ENCODE measurements around the gene GRXCR2.
A peak's percentile ranks its signal among the peaks of the same experiment; 100 is the strongest.
"Not testable (repeated sequence)": the region's sequence is repeated elsewhere in the genome, so short reads cannot be mapped to it uniquely, and the experiment has no call there.

GRXCR2 gene

DNA sequence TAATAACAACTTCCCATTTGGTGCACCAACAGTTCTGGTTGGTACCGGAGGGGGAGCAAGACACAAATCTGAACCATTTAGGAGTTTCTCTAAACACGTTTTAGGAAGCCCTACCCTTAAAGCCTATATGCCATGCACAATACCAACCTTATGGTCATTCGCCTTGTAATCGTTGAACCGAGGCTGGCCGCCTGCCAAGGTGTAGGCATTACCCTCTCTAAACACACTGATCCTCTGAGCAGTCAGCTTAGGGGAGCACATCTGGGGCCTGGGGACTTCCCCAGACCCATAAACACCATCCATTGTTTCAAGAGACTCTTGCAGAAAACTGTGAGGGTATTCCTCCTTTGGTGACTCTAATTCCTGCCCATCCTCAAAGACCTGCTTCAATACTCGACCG, 328 bp downstream of the GRXCR2 start:
- POLR2A ChIA-PET, result no interaction called here
- no peak for DNase-seq (ENCODE audit: extremely low spot score)
- TF ChIP-seq FOXA1 (IDR thresholded peaks at IDR 0.05), result no peak
- no peak for TF ChIP-seq ZNF384 (IDR thresholded peaks at IDR 0.05)
- no peak for TF ChIP-seq ELF4 (IDR thresholded peaks at IDR 0.05)
- no peak for TF ChIP-seq CTBP1 (IDR thresholded peaks at IDR 0.05; ENCODE audit: borderline replicate concordance)
- TF ChIP-seq TARDBP (IDR thresholded peaks at IDR 0.05), result no peak
- no peak for TF ChIP-seq FOXK2 (IDR thresholded peaks at IDR 0.05)
- no peak for TF ChIP-seq SUZ12 (IDR thresholded peaks at IDR 0.05)
- no peak for TF ChIP-seq FOXM1 (IDR thresholded peaks at IDR 0.05; ENCODE audit: borderline replicate concordance)
- TF ChIP-seq LEF1 (IDR thresholded peaks at IDR 0.05; ENCODE audit: borderline replicate concordance), result no peak
- TF ChIP-seq BHLHE40 (IDR thresholded peaks at IDR 0.05; ENCODE audit: borderline replicate concordance), result no peak
- TF ChIP-seq, protein P1, sequence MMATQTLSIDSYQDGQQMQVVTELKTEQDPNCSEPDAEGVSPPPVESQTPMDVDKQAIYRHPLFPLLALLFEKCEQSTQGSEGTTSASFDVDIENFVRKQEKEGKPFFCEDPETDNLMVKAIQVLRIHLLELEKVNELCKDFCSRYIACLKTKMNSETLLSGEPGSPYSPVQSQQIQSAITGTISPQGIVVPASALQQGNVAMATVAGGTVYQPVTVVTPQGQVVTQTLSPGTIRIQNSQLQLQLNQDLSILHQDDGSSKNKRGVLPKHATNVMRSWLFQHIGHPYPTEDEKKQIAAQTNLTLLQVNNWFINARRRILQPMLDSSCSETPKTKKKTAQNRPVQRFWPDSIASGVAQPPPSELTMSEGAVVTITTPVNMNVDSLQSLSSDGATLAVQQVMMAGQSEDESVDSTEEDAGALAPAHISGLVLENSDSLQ (IDR thresholded peaks at IDR 0.05), result no peak
- TF ChIP-seq ARNT (IDR thresholded peaks at IDR 0.05), result no peak
- no peak for TF ChIP-seq HDGF (IDR thresholded peaks at IDR 0.05; ENCODE audit: borderline replicate concordance)
- no peak for TF ChIP-seq L3MBTL2 (conservative IDR thresholded peaks at IDR 0.05)
- CTCF ChIA-PET, result interaction anchor here (0.8 to 1.7 kb wide), 2 partner anchors 10 to 12 kb away, joined by 3 to 5 read pairs; no protein-coding TSS in a partner anchor

DNA sequence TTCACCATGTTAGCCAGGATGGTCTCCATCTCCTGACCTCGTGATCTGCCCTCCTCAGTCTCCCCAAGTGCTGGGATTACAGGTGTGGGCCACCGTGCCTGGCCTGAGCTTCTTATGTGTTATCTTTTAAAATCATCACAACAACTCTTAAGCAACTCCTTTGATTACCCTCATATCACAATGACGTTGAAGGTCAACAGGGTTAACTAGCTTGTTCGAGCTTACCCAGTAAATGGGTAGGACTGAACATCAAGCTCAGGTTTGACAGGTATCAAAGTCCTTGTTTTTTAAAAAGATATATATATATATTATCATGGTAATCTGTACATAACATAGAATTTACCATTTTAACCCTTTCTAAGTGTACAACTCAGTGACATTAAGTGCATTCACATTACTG, 3.1 kb downstream of the GRXCR2 start:
- ChIA-PET POLR2A (no interaction called here), CTCF (interaction anchor here (1.2 kb wide), 1 partner anchor 18 kb away, joined by 3 read pairs; no protein-coding TSS in a partner anchor)
- TF ChIP-seq ELF4 (IDR thresholded peaks at IDR 0.05), result no peak
- no peak for TF ChIP-seq FOXM1 (IDR thresholded peaks at IDR 0.05; ENCODE audit: borderline replicate concordance)
- no peak for TF ChIP-seq L3MBTL2 (conservative IDR thresholded peaks at IDR 0.05)
- DNase-seq (ENCODE audit: extremely low spot score), result no peak

DNA sequence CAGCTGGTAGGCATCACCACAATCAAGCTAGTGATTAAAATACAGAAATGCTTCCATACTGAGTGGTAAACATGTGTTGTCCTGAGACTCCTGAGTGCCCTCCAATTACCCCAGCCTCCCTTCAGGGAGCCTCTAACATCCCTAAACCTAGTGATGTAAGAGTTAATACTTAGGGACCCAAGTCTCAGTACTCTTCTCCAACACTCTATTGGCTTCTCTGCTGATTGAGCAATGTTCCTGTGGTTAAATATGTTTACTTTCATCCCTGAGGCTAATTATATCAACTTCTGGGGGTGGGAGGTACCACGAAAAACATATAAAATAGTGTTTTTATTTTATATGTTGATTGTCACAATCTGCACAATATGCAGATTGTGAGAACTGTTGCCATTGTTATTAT, 5.0 kb downstream of the GRXCR2 start:
- TF ChIP-seq FOXA1 (IDR thresholded peaks at IDR 0.05), result no peak
- no peak for TF ChIP-seq LEF1 (IDR thresholded peaks at IDR 0.05; ENCODE audit: borderline replicate concordance)
- TF ChIP-seq CTBP1 (IDR thresholded peaks at IDR 0.05; ENCODE audit: borderline replicate concordance), result no peak
- TF ChIP-seq HDGF (IDR thresholded peaks at IDR 0.05; ENCODE audit: borderline replicate concordance), result no peak
- TF ChIP-seq TARDBP (IDR thresholded peaks at IDR 0.05), result no peak
- no peak for TF ChIP-seq ZNF384 (IDR thresholded peaks at IDR 0.05)
- no peak for TF ChIP-seq ELF4 (IDR thresholded peaks at IDR 0.05)
- no peak for TF ChIP-seq ARNT (IDR thresholded peaks at IDR 0.05)
- TF ChIP-seq SUZ12 (IDR thresholded peaks at IDR 0.05), result no peak
- TF ChIP-seq FOXK2 (IDR thresholded peaks at IDR 0.05), result no peak
- TF ChIP-seq, protein P1 (IDR thresholded peaks at IDR 0.05), result no peak
- no peak for TF ChIP-seq NFRKB (IDR thresholded peaks at IDR 0.05)
- no peak for TF ChIP-seq BHLHE40 (IDR thresholded peaks at IDR 0.05; ENCODE audit: borderline replicate concordance)
- no peak for TF ChIP-seq L3MBTL2 (conservative IDR thresholded peaks at IDR 0.05)
- TF ChIP-seq SP1 (IDR thresholded peaks at IDR 0.05), result no peak
- no peak for TF ChIP-seq FOXM1 (IDR thresholded peaks at IDR 0.05; ENCODE audit: borderline replicate concordance)
- POLR2A ChIA-PET, result no interaction called here
- CTCF ChIA-PET, result interaction anchor here (1.1 to 1.3 kb wide), 2 partner anchors 17 to 20 kb away, joined by 3 to 6 read pairs; no protein-coding TSS in a partner anchor
- no peak for DNase-seq (ENCODE audit: extremely low spot score)

DNA sequence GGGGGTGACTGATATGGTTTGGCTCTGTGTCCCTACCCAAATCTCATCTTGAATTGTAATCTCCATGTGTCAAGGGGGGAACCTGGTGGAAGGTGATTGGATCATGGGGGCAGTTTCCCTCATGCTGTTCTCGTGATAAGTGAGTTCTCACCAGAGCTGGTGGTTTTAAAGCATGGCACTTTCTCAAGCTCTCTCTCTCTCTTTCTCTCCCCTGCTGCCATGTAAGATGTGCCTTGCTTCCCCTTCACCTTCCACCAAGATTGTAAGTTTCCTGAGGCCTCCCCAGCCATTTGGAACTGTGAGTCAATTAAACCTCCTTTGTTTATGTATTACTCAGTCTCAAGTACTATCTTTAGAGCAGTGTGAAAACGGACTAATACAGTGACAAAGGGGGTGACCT, 8.4 kb downstream of the GRXCR2 start:
- DNase-seq (ENCODE audit: extremely low spot score); POLR2A ChIA-PET: not testable (repeated sequence)

DNA sequence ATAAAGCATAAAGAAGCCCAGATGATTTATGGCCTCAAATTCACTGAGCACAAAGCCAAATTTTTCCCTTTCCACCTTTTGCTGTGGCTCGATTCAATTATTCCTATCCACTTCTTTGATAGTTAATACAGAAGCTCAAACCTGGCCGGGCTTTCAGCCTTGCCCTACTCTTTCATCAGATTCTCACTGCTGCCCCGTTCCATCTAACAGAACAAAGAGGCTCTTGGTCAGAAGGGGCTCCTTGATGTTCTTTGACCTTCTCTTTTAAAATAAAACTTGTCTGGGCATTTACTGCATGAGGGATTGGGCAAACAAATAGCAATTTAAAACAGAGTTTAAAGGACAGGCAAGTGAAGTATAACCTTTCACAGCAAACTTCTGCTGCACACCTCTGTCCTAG, 9.8 kb downstream of the GRXCR2 start:
- no peak for DNase-seq (ENCODE audit: extremely low spot score)
- POLR2A ChIA-PET, result no interaction called here
- TF ChIP-seq, protein P1 (IDR thresholded peaks at IDR 0.05), result no peak
- TF ChIP-seq FOXM1 (IDR thresholded peaks at IDR 0.05; ENCODE audit: borderline replicate concordance) (no peak), SP1 (IDR thresholded peaks at IDR 0.05) (no peak), LEF1 (IDR thresholded peaks at IDR 0.05; ENCODE audit: borderline replicate concordance) (no peak), FOXA1 (IDR thresholded peaks at IDR 0.05) (no peak), HDGF (IDR thresholded peaks at IDR 0.05; ENCODE audit: borderline replicate concordance) (no peak), ELF4 (IDR thresholded peaks at IDR 0.05) (no peak), CTBP1 (IDR thresholded peaks at IDR 0.05; ENCODE audit: borderline replicate concordance) (no peak), L3MBTL2 (conservative IDR thresholded peaks at IDR 0.05) (no peak), ZNF384 (IDR thresholded peaks at IDR 0.05) (no peak), TARDBP (IDR thresholded peaks at IDR 0.05) (no peak)
- CTCF ChIA-PET, result interaction anchor here (1.0 kb wide), 1 partner anchor 9 kb away, joined by 3 read pairs; no protein-coding TSS in a partner anchor

More for the DNA sequence above, 8.4 kb downstream of the GRXCR2 start:
- CTCF ChIA-PET, result not testable (repeated sequence)

- ChIA-PET CTCF (interaction anchor here (1.2 to 1.5 kb wide), 3 partner anchors 11 to 13 kb away, joined by 3 to 5 read pairs (median 4); partner anchors contain the start of gene GRXCR2), POLR2A (no interaction called here)
- DNase-seq (ENCODE audit: extremely low spot score), result peak; percentile 20
- TF ChIP-seq ARNT (IDR thresholded peaks at IDR 0.05), result no peak
- no peak for TF ChIP-seq NFRKB (IDR thresholded peaks at IDR 0.05)
These were observed 12.9 kb downstream of the GRXCR2 start for GRCh38 chr5:145859897-145860296.

GRCh38 chr5:145859453-145859852, 13.4 kb downstream of the GRXCR2 start:
- POLR2A ChIA-PET, result no interaction called here
- no peak for DNase-seq (ENCODE audit: extremely low spot score)
- CTCF ChIA-PET, result interaction anchor here (1.5 kb wide), 1 partner anchor 13 kb away, joined by 4 read pairs; no protein-coding TSS in a partner anchor
- TF ChIP-seq TARDBP (IDR thresholded peaks at IDR 0.05), result no peak
- no peak for TF ChIP-seq NFRKB (IDR thresholded peaks at IDR 0.05)
- no peak for TF ChIP-seq SP1 (IDR thresholded peaks at IDR 0.05)
- no peak for TF ChIP-seq BHLHE40 (IDR thresholded peaks at IDR 0.05; ENCODE audit: borderline replicate concordance)
- TF ChIP-seq FOXM1 (IDR thresholded peaks at IDR 0.05; ENCODE audit: borderline replicate concordance), result no peak
- no peak for TF ChIP-seq FOXA1 (IDR thresholded peaks at IDR 0.05)
- TF ChIP-seq CTBP1 (IDR thresholded peaks at IDR 0.05; ENCODE audit: borderline replicate concordance), result no peak
- TF ChIP-seq SUZ12 (IDR thresholded peaks at IDR 0.05), result no peak
- TF ChIP-seq, protein P1 (IDR thresholded peaks at IDR 0.05), result no peak
- TF ChIP-seq FOXK2 (IDR thresholded peaks at IDR 0.05), result no peak
- no peak for TF ChIP-seq HDGF (IDR thresholded peaks at IDR 0.05; ENCODE audit: borderline replicate concordance)
- TF ChIP-seq L3MBTL2 (conservative IDR thresholded peaks at IDR 0.05), result no peak
- TF ChIP-seq ARNT (IDR thresholded peaks at IDR 0.05), result no peak
- no peak for TF ChIP-seq ELF4 (IDR thresholded peaks at IDR 0.05)
